ENCODE measurements around the gene SMIM38.

GRCh38 chr11:69119190-69119589 lies 36.5 kb upstream of the SMIM38 start:
- TF ChIP-seq CTCF (IDR thresholded peaks at IDR 0.05) = no peak
- no peak for TF ChIP-seq ZFX (IDR thresholded peaks at IDR 0.05; ENCODE audit: borderline replicate concordance)
